Activated T-cell treated with anti-CD3 and anti-CD28 coated beads for 1 hour (primary cell): ENCODE data around the gene TRAFD1.
A peak's percentile ranks its signal among the peaks of the same experiment; 100 is the strongest.

Experiments used
- DNase-seq: peaks from one replicate; pipeline ENCODE4 v3.0.0-alpha.2; 2020; ENCODE audit warnings: low read depth

Gene TRAFD1

GRCh38 chr12:112116232-112117060 lies 8.9 kb upstream of the TRAFD1 start:
- no peak for DNase-seq

- no peak for DNase-seq
Measured at GRCh38 chr12:112117685-112118084, 7.7 kb upstream of the TRAFD1 start.

GRCh38 chr12:112121780-112122565 lies 3.4 kb upstream of the TRAFD1 start:
- DNase-seq, result no peak

DNA sequence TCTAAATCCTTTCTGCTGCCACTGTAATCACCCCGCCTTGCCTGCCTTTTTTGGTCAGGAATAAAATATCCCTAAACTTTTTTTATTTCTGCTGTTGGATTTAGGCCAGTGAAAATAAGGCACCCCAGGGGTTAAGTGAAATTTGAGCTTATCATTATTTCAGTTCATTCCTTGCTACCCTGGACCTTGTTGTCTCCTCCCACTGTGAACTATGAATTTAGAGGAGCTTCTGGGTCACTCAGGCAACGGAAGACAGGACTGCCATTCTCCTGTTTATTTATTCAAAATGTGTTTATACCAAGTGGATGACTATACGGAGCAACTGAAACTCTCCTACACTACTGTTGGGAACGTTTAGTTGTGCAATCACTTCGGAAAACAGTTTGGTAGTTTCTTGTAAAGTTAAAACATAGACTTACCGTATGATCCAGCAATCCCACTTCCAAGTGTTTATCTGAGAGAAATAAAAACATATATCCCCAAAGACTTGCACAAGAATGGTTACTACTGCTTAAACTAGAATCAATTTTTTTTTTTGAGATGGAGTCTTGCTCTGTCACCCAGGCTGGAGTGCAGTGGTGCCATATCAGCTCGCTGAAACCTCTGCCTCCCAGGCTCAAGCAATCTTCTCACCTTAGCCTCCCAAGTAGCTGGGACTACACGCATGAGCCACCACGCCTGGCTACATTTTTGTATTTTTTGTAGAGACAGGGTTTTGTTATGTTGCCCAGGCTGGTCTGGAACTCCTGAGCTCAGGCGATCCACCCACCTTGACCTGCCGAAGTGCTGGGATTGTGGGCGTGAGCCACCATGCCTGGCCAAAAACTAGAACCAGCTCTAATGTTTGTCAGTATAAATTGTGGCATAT lies 2.3 kb upstream of the TRAFD1 start:
- DNase-seq, result no peak

DNA sequence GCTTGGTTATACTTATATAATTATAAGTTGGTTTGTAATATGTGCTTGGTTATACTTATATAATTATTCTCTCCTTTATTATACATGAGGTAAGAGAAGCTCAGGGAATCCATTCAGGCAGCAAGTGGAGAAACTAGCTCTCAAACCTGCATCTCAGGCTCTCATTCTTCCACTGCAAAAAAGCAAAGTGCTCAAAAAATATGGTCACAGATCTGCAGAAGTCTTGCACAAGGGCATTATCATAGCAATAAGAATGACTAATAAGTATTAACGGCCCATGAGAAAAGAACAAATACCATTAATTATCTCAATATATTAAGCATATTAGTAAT lies 476 bp upstream of the TRAFD1 start:
- DNase-seq, result no peak

DNA sequence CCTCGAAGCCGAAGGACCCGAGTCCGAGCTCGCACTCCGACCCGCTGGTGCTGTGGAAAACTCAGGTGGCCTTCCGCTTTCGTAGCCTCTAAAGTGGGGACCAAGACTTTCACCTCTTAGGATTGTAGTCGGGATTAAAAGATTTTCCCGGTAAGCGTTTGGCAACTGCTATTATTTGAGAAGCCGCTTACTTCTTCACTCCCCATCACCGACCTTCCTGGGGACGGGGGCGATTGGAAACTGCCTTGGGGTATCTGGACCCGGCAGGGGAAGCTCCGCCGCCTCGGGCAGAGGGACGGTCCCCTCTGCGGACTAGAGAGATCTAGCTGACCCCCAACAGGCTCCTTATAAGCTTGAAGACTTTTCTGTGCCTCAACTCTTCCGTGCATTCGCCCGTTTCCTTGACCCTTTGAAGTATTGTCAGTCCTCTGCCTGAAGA lies 659 bp downstream of the TRAFD1 start:
- no peak for DNase-seq

DNA sequence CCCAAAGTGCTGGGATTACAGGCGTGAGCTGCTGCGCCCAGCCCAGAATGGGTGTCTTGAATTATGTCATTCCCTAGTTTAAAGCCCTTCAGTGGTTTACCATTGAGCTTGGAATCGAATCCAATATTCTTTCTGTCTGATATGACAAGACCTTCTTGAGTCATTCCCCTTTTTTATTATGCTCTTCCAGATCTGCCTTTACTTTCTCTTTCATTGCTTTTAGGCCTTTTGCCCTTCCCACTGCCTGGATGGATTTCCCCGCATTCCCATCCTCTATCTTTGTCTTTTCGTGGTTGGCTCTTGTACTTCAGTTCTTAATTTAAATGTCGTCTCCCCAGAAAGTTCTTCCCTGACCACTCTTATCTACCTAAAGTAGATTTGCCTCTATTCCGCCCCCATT lies 1.6 kb downstream of the TRAFD1 start:
- no peak for DNase-seq

- DNase-seq, result no peak
Measured at GRCh38 chr12:112130441-112130998, 5.2 kb downstream of the TRAFD1 start.

- no peak for DNase-seq
Measured at GRCh38 chr12:112131686-112132085, 6.3 kb downstream of the TRAFD1 start.

- no peak for DNase-seq
Measured at GRCh38 chr12:112133418-112133817, 8.1 kb downstream of the TRAFD1 start.

DNA sequence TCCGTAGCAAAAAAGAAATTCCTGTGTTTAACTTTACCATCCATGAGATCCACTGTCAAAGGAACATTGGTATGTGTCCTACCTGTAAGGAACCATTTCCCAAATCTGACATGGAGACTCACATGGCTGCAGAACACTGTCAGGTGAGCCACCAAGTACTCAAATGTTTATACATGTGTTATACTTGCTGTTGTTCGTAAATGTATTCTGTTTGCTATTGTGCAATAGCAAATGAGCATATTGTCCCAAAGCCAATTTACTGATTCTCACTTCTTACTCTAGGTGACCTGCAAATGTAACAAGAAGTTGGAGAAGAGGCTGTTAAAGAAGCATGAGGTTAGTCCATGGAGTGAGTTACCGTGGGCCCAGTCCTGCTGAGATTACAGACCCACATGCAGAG lies 9.4 kb downstream of the TRAFD1 start:
- no peak for DNase-seq

- DNase-seq, result no peak
Measured at GRCh38 chr12:112140728-112141127, 15.4 kb downstream of the TRAFD1 start.

- no peak for DNase-seq
Measured at GRCh38 chr12:112146123-112146522, 20.8 kb downstream of the TRAFD1 start.

DNA sequence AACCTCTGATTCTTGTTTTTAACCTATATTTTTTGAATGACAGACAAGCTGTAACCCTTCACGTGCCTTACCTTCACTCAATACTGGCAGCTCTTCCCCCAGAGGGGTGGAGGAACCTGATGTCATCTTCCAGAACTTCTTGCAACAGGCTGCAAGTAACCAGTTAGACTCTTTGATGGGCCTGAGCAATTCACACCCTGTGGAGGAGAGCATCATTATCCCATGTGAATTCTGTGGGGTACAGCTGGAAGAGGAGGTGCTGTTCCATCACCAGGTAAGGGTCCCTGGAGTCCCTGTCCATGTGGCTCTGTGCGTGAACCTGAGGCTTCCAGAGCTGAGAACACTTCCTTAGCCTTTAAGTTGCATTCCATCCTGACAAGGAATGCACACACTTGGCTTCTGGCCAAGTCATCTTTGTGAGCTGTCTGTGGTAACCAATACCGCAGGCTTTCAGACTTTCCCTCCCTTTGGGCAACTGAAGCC lies 22.7 kb downstream of the TRAFD1 start:
- no peak for DNase-seq

GRCh38 chr12:112149596-112149995 lies 24.2 kb downstream of the TRAFD1 start:
- no peak for DNase-seq

DNA sequence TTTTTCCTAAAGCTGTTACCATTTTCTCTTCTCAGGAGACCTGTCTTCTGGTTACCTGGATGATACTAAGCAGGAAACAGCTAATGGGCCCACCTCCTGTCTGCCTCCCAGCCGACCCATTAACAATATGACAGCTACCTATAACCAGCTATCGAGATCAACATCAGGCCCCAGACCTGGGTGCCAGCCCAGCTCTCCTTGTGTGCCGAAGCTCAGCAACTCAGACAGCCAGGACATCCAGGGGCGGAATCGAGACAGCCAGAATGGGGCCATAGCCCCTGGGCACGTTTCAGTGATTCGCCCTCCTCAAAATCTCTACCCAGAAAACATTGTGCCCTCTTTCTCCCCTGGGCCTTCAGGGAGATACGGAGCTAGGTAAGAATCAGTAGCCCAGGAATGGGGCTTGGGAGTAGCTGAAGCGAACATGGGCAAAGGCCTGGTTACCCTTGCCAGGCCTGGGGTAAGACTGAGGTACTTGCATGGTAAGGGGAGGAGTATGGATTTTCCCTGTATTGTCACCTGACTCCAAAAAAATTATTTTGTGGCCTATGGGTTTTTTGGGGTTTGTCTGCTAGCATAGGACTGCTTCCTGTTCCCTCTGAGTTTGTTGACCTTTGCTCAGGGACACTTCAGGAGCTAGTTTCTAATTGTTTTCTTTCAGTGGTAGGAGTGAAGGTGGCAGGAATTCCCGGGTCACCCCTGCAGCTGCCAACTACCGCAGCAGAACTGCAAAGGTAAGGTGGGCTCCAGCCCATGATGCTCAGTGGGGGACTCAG lies 26.6 kb downstream of the TRAFD1 start:
- no peak for DNase-seq

GRCh38 chr12:112153181-112153892 lies 28.0 kb downstream of the TRAFD1 start:
- DNase-seq, result no peak

- DNase-seq, result no peak
Measured at GRCh38 chr12:112153893-112154219, 28.5 kb downstream of the TRAFD1 start.

GRCh38 chr12:112158461-112159145 lies 33.2 kb downstream of the TRAFD1 start:
- peak; percentile 17 for DNase-seq

GRCh38 chr12:112159146-112159541 lies 33.8 kb downstream of the TRAFD1 start:
- no peak for DNase-seq
